ENCODE measurements around the gene TGFBR3. TPM values are rescaled to one million over a fixed set of nuclear protein-coding genes. Genes with fewer than 3 reads are reported as not detected.
"Not testable (repeated sequence)": the region's sequence is repeated elsewhere in the genome, so short reads cannot be mapped to it uniquely, and the experiment has no call there.

The TGFBR3 gene
- total and polyA plus RNA-seq, 2 of the 8 experiments (the other 6 are each of a cell fraction or from before 2014, with no cell fraction given), result 2.0 to 6.1 TPM

- H2BK12ac ChIP-seq (ENCODE audit: low read depth, low read length); POLR2A ChIA-PET (ENCODE audit: partially characterized antibody); H3K4me3 ChIP-seq (ENCODE audit: extremely low read depth in 1 of 4, insufficient read depth in 2 of 4, low read depth in 3 of 4, low read length in 4 of 4); H3K23me2 ChIP-seq (ENCODE audit: low read depth, low read length); H3K4ac ChIP-seq (replicated peaks; ENCODE audit: insufficient read length, low read depth, low read length); H3K36me3 ChIP-seq (ENCODE audit: control insufficient read depth in 2 of 4, insufficient read depth in 4 of 4, low read length in 3 of 4); FAIRE-seq; H2AK5ac ChIP-seq (ENCODE audit: low read depth, low read length); H2BK5ac ChIP-seq (ENCODE audit: low read depth, low read length); H4K91ac ChIP-seq (replicated peaks; ENCODE audit: insufficient read length, low read length); H3K14ac ChIP-seq (ENCODE audit: insufficient read length); H2BK120ac ChIP-seq (replicated peaks; ENCODE audit: low read depth, low read length); H3K79me2 ChIP-seq (ENCODE audit: control insufficient read depth in 1 of 2, insufficient read depth in 2 of 2, low read length in 2 of 2); H4K8ac ChIP-seq (ENCODE audit: extremely low read depth, insufficient read depth, low read length); H3K18ac ChIP-seq (ENCODE audit: extremely low read depth, low read length); H2BK20ac ChIP-seq (ENCODE audit: low read length); H3K27ac ChIP-seq (ENCODE audit: low read depth, low read length); H3K9ac ChIP-seq (replicated peaks in 1 of 4; ENCODE audit: extremely low read depth in 1 of 4, low read depth in 3 of 4, low read length in 3 of 4); H3K56ac ChIP-seq (replicated peaks; ENCODE audit: insufficient read length, low read depth, low read length); H2BK15ac ChIP-seq (ENCODE audit: low read length); H3K9me3 ChIP-seq (ENCODE audit: insufficient read depth in 2 of 2, low read depth in 1 of 2, low read length in 1 of 2); H4K5ac ChIP-seq (ENCODE audit: insufficient read length, low read depth, low read length); H3K4me1 ChIP-seq (replicated peaks in 1 of 4; ENCODE audit: control insufficient read depth in 3 of 4, insufficient read depth in 4 of 4, low read length in 3 of 4); H3K79me1 ChIP-seq (ENCODE audit: low read depth, low read length); DNase-seq (ENCODE audit: low read depth in 1 of 2, low spot score in 2 of 2); H3K4me2 ChIP-seq (ENCODE audit: insufficient read depth in 1 of 2, low read depth in 2 of 2, low read length in 2 of 2); H4K20me1 ChIP-seq (replicated peaks in 1 of 2; ENCODE audit: control insufficient read depth in 1 of 2, insufficient read depth in 2 of 2, low read length in 2 of 2); H3K27me3 ChIP-seq (replicated peaks in 1 of 4; ENCODE audit: control insufficient read depth in 3 of 4, extremely low read depth in 1 of 4, insufficient read depth in 3 of 4, low read length in 3 of 4); H3K23ac ChIP-seq (ENCODE audit: insufficient read length); H2AFZ ChIP-seq (ENCODE audit: low read length): not testable (repeated sequence)
- 97% methylated on average over 5 of the region's 5 CpGs; no CpG with 5 or more reads in 1 of the 2 experiments for WGBS, 2 experiments (ENCODE audit: extremely low coverage in 1 of 2, insufficient coverage in 1 of 2, insufficient read length in 1 of 2, insufficient replicate concordance in 2 of 2, low coverage in 1 of 2, low lambda C conversion rate in 2 of 2, missing lambda C conversion rate in 1 of 2)
- CTCF ChIA-PET (ENCODE audit: partially characterized antibody), result interaction anchor here (1.0 kb wide), 1 partner anchor 22 kb away, joined by 3 read pairs; no protein-coding TSS in a partner anchor
These were observed 33.9 kb downstream of the TGFBR3 start for GRCh38 chr1:91852011-91852410.

All from H1 (cell line).